ENCODE results near the gene SIGLEC12.

GRCh38 chr19:51488491-51488890, 13.1 kb downstream of the SIGLEC12 start:
- TF ChIP-seq SIN3A (IDR thresholded peaks at IDR 0.05; ENCODE audit: borderline replicate concordance, insufficient read depth, low read depth, low read length) (no peak), CTCF (IDR thresholded peaks at IDR 0.05) (no peak)

All from Panc1 (cell line).